GM23248 (cell line): ENCODE results near the gene BMI1.

Experiments used
- EZH2 ChIP-seq: fragments of 200-600 bp; sonication (generic); IDR thresholded peaks from 2 replicates; pipeline ENCODE4 v1.6.1; 2018; ENCODE audit warnings: antibody characterized with exemption, mild to moderate bottlenecking; ENCODE audit not compliant: insufficient read depth, poor library complexity, severe bottlenecking
- EZH2phosphoT487 ChIP-seq: fragments of 200-600 bp; sonication (generic); IDR thresholded peaks from 2 replicates; pipeline ENCODE4 v1.6.1; 2018; ENCODE audit warnings: antibody characterized with exemption, moderate library complexity, mild to moderate bottlenecking, low read depth; ENCODE audit not compliant: insufficient read depth

GRCh38 chr10:22318772-22319171, 2.1 kb upstream of the BMI1 start:
- TF ChIP-seq EZH2phosphoT487 (no peak), EZH2 (no peak)
